ENCODE measurements around the gene TACSTD2. TPM values are rescaled to one million over a fixed set of nuclear protein-coding genes. Genes with fewer than 3 reads are reported as not detected.

The TACSTD2 gene
- polyA plus RNA-seq, 3 donors, result 3.2 TPM; not detected in 2

DNA sequence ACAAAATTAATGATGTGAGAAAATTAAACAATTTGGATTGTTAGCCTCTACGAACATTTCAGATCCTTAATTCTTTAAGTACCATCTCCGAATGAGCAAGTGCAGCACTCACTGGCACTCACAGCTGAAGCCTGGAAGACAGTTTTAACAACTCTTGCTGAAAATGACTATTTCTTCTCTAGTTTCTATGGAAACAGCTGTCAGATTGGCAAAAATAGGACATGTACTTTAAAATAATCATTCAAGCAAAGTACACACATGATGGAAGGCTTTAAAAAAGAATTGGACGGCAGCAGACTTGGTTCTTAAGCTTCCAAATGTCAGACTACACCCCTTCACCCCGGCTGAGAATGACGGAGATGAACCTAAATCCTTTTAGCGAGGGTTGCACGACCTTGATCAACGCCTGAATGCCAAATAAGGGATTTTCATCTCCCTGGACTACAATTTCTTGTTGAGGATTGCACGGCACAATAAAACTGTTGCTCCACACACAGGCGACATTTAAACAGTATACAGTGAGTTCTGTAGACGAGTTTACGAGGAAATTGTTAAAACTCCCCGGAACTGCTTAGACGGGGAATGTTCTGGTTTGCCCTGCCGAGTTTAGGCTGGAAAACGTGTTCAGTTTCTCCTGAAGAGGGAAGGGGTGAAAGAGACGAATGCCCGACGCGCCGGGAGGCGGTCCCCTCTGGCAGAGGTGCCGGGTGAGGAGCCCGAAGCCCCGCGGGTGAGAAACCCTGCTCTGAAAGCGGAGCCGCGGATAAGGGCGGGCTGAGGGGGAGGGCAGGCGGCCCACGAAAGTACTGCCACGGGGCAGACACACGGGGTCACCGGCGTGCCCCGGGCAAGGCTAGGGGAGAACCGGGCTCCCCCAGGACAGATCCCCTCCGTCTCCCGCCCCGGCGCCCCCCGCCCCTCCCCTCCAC lies 31.2 kb downstream of the TACSTD2 start:
- H4K20me1 ChIP-seq (ENCODE audit: insufficient read depth, low read length), result no peaks in the 10 kb centered on the region
- peak overlapping the region; percentile 56 to 83 (median 75) for H3K4me3 ChIP-seq (replicated peaks in 1 of 3; ENCODE audit: low read depth in 2 of 3, low read length in 3 of 3)
- peak overlapping the region; percentile 97 for H3K9ac ChIP-seq (ENCODE audit: insufficient read depth, low read length, poor library complexity, severe bottlenecking)
- DNase-seq, result peak; percentile 56 to 71 (median 71)
- no peaks in the 10 kb centered on the region for H3K36me3 ChIP-seq (replicated peaks in 1 of 2; ENCODE audit: control insufficient read depth in 1 of 2, insufficient read depth in 2 of 2, low read length in 2 of 2)
- H3K27me3 Mint-ChIP-seq (ENCODE audit: low read depth in 3 of 3), result no peaks in the 10 kb centered on the region
- H3K4me2 ChIP-seq (replicated peaks; ENCODE audit: extremely low read depth, low read length, poor library complexity, severe bottlenecking), result peak overlapping the region; percentile 91
- no peaks in the 10 kb centered on the region for H3K27me3 ChIP-seq (ENCODE audit: control insufficient read depth in 2 of 2, insufficient read depth in 2 of 2, low read length in 2 of 2)
- 3% methylated on average over 20 of the region's 43 CpGs for WGBS (ENCODE audit: insufficient coverage)
- intact Hi-C loops (cut with micrococcal nuclease), result loop anchor here (1.0 to 2.0 kb wide), 2 partner anchors 29 to 30 kb away; no protein-coding TSS in a partner anchor
- peaks cover 22% of the 10 kb centered on the region for H3K4me1 Mint-ChIP-seq
- no peaks in the 10 kb centered on the region for H3K9me3 Mint-ChIP-seq
- H3K4me3 Mint-ChIP-seq, result peak overlapping the region; percentile 88 to 92
- H2AFZ ChIP-seq (ENCODE audit: insufficient read depth, low read depth, low read length, poor library complexity, severe bottlenecking), result peak overlapping the region; percentile 83
- peak overlapping the region; percentile 96 to 98 (median 98) for H3K27ac Mint-ChIP-seq
- no peak for TF ChIP-seq CTCF (IDR thresholded peaks at IDR 0.05)
- peaks cover 0 to 2% of the 10 kb centered on the region in 2 donors for H3K36me3 Mint-ChIP-seq
- H3K27ac ChIP-seq (ENCODE audit: low read depth in 1 of 2, low read length in 2 of 2), result peak overlapping the region; percentile 96 to 97
- no peaks in the 10 kb centered on the region for H3K9me3 ChIP-seq (replicated peaks in 1 of 2; ENCODE audit: control insufficient read depth in 1 of 2, insufficient read depth in 1 of 2, low read length in 2 of 2)
- peaks cover 10 to 32% of the 10 kb centered on the region in 2 donors for H3K4me1 ChIP-seq (ENCODE audit: control insufficient read depth in 1 of 2, insufficient read depth in 2 of 2, low read length in 2 of 2)
- H3K79me2 ChIP-seq (ENCODE audit: insufficient read depth, low read length), result peaks cover 19% of the 10 kb centered on the region

DNA sequence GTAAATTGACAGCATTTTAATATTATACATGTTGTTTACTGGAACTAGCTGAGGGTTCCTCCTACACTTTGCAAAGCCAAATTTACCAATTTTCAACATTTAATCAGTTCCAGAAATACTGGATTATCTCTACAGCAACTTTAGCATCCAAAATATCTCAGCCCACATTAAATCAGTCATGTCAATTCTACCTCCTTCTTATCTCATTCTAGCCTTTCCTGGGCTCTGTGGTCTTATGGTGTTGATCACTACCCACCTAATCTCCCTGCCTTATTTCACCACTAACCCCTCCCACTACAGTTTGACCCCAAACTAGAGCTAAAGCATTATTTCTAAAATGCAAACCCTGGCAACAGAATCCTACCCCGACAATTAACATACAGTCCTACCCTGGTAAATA lies 33.8 kb downstream of the TACSTD2 start:
- Histone ChIP-seq H3K9me3 (replicated peaks in 1 of 2; ENCODE audit: control insufficient read depth in 1 of 2, insufficient read depth in 1 of 2, low read length in 2 of 2) (no peaks in the 10 kb centered on the region), H4K20me1 (ENCODE audit: insufficient read depth, low read length) (no peaks in the 10 kb centered on the region), H3K36me3 (replicated peaks in 1 of 2; ENCODE audit: control insufficient read depth in 1 of 2, insufficient read depth in 2 of 2, low read length in 2 of 2) (peaks cover 2 to 5% of the 10 kb centered on the region in 2 donors), H3K27me3 (ENCODE audit: control insufficient read depth in 2 of 2, insufficient read depth in 2 of 2, low read length in 2 of 2) (no peaks in the 10 kb centered on the region), H3K9ac (ENCODE audit: insufficient read depth, low read length, poor library complexity, severe bottlenecking) (no peak overlapping the region), H3K4me2 (replicated peaks; ENCODE audit: extremely low read depth, low read length, poor library complexity, severe bottlenecking) (no peak overlapping the region), H2AFZ (ENCODE audit: insufficient read depth, low read depth, low read length, poor library complexity, severe bottlenecking) (no peak overlapping the region), H3K27ac (ENCODE audit: low read depth in 1 of 2, low read length in 2 of 2) (no peak overlapping the region), H3K4me1 (ENCODE audit: control insufficient read depth in 1 of 2, insufficient read depth in 2 of 2, low read length in 2 of 2) (peaks cover 10 to 26% of the 10 kb centered on the region in 2 donors), H3K79me2 (ENCODE audit: insufficient read depth, low read length) (peaks cover 19% of the 10 kb centered on the region), H3K4me3 (replicated peaks in 1 of 3; ENCODE audit: low read depth in 2 of 3, low read length in 3 of 3) (no peak overlapping the region)
- DNase-seq, result no peak
- no peak for TF ChIP-seq CTCF (IDR thresholded peaks at IDR 0.05)
- H3K4me1 Mint-ChIP-seq, result peaks cover 17% of the 10 kb centered on the region
- no CpG with 5 or more reads among the region's 1 CpG for WGBS (ENCODE audit: insufficient coverage)
- intact Hi-C loops (cut with micrococcal nuclease), result no loop called here
- peaks cover 4% of the 10 kb centered on the region in 2 donors for H3K36me3 Mint-ChIP-seq
- no peaks in the 10 kb centered on the region for H3K9me3 Mint-ChIP-seq
- H3K27ac Mint-ChIP-seq, result no peak overlapping the region
- H3K27me3 Mint-ChIP-seq (ENCODE audit: low read depth in 3 of 3), result no peaks in the 10 kb centered on the region
- no peak overlapping the region for H3K4me3 Mint-ChIP-seq

All from CD14-positive monocyte (primary cell).